Amygdala (tissue), 56 donors: ENCODE data around the gene COL18A1.

ENCODE experiments used
- DNase-seq, 56 donors: peaks; one replicate each; lab custom pipeline; 2025; lab: John Stamatoyannopoulos, UW

Gene COL18A1

GRCh38 chr21:45485686-45486442, 80.9 kb downstream of the COL18A1 start:
- DNase-seq, result no peak

GRCh38 chr21:45486443-45487160, 81.6 kb downstream of the COL18A1 start:
- no peak for DNase-seq

- DNase-seq, result no peak
Measured at GRCh38 chr21:45487161-45487806, 82.3 kb downstream of the COL18A1 start.

DNA sequence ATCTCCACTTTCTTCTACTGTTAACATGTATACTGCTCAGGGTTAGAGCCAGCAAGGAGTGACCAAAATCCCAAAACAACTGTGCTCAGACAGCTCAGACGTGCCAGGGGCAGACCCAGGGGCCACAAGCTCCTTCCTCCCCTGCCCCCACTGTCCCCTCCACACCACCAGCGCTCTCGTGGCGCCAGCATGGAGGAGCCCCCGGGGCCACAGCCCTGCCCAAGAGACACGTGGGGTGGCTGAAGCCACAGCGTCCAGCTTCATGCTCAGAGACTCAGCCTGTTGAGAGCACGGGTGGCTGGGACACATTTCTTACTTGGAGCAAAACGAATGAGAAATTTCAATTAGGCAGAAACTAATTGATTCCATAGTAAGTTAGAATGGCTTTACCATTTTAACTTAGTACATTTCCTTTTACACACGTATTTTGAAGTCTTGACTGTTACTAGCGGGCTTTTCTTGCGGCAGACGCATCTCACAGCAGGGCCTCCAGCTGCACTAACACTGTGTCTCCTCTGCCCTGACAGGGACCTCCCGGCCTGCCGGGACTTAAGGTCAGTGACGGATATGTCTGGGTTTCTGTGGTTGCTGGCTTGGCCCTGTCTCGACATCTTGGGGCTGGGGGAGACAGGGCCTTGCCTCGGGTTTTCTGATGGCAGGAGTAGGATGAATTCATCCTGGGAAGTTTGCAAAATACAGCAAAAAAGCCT, 83.1 kb downstream of the COL18A1 start:
- no peak for DNase-seq

GRCh38 chr21:45488931-45489721, 84.2 kb downstream of the COL18A1 start:
- no peak for DNase-seq

- no peak for DNase-seq
Measured at GRCh38 chr21:45489722-45489982, 84.7 kb downstream of the COL18A1 start.

DNA sequence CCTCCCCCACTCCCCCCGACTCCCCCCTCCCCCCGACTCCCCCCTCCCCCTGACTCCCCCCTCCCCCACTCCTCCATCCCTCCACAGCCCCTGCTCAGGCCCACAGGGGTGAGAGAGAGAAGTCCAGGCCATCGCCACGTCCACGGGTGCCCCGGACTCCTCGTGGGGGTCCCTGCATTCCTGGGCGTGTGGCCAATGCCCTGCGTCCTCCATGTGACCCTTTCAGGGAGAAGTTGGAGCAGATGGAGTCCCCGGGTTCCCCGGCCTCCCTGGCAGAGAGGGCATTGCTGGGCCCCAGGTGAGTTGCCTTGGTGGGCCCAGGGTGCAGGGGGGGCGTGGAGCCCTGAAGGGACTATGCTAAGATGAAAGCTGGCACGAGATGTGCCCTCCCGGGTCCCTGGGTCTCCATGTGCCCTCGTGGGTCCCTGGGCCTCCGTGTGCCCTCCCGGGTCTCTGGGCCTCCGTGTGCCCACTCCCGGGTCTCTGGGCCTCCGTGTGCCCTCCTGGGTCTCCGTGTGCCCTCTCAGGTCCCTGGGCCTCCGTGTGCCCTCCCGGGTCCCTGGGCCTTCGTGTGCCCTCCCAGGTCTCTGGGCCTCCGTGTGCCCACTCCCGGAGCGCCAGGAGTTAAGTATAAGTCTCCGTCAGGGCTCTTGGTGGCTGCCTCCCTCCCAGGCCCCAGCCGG, 85.2 kb downstream of the COL18A1 start:
- DNase-seq, result no peak

- no peak for DNase-seq
Measured at GRCh38 chr21:45491056-45491455, 86.1 kb downstream of the COL18A1 start.

- DNase-seq, result no peak
Measured at GRCh38 chr21:45491623-45492022, 86.7 kb downstream of the COL18A1 start.

- no peak for DNase-seq
Measured at GRCh38 chr21:45492765-45493164, 87.8 kb downstream of the COL18A1 start.

DNA sequence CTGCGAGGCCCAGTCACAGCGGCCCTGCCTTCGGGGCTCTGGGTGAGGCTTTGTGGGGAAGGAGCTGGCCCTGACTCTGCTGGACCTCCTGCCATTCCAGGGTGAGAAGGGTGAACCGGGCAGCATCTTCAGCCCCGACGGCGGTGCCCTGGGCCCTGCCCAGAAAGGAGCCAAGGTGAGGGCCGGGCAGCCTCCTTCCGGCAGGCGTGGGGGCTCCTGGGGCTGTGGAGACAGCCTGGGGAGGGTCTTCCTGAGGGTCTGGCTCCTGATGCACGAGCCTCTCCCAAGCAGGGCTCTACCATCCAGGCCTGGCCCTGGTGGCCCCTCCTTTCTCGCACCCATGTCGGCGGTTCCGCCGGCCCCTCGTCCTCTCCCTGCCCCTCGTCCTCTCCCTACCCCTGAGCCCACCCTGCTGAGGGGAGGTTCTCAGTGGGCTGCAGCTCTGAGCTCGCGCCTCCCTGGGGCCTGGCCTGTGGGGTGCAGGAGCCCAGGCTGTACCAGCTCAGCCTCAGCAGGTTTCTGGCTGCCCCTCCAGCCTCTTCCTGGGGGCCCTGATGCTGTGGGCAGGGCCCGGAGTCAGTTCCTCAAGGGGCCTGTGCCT, 88.5 kb downstream of the COL18A1 start:
- no peak for DNase-seq

- DNase-seq, result no peak
Measured at GRCh38 chr21:45494135-45494850, 89.3 kb downstream of the COL18A1 start.

DNA sequence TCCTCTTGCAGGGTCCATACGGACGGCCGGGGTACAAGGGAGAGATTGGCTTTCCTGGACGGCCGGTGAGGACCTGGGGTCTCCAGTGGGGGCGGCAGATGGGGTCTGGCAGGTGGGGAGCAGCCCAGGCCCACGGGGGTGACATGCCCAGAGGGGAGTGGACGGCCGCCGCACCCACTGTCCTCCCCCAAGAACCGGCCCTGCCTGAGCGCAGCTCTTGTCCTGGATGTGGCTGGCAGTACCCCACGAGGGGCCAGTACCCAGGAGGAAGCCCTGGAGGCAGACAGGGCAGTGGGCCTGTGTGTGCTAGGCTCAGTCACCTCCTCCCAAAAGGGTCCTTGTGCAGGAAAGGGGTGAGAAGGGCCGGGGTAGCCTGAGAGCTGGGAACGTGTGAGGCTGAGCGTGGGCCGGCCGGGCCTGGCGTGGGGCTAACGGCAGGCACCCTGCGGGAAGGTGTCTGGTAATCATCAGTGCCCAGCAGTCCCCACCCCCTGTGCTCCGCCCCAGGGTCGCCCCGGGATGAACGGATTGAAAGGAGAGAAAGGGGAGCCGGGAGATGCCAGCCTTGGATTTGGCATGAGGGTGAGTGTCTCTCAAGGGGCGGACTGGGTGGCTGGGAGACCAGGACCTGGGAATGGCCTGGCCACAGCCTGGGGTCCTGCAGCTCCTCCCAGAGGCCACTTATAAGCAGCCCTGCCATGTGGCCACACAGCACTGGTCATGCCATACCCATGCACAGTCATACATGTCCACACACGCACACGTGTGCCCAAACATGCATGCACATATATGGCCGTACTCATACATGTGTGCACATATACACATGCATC, 90.1 kb downstream of the COL18A1 start:
- no peak for DNase-seq

- no peak for DNase-seq
Measured at GRCh38 chr21:45496151-45496967, 91.4 kb downstream of the COL18A1 start.

DNA sequence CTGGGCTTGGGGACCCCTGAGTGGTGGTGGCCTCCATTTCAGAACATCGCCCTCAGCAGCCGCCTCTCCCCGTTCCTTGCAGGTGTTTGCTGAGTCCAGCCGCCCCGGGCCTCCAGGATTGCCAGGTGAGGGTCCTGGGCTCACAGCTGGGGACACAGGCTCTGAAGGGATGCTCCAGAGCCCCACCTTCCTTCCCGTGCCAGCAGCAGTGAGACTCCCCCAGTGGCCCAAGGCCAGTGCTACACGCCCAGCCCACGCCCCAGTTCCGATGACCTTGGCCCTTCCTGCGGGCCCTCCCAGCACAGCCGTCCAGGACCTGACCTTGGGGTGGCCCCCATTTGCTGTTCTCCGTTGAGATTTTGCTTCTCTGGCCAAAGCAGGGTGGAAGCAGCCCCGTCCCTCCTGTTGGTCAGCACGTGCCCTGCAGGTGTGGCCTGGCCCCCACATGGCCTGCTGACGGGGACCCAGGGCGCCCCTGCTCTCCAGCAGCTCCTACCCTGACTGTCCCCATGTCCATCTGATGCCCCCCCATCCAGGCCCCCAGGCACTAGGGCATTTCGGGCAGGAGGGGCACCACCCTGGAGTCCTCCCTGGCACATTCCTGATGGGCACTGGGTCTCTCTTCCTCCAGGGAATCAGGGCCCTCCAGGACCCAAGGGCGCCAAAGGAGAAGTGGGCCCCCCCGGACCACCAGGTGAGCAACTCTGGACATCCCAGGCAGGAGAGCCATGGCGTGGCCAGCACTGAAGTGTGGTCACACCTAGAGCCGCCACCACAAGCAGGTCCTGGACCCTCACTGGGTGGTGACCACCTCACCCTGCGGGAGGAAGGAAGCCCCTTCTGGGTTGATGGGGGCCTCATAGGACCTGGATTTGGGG, 92.2 kb downstream of the COL18A1 start:
- no peak for DNase-seq
